Small intestine (tissue), 7 donors: ENCODE results near the gene RINL. TPM values are rescaled to one million over a fixed set of nuclear protein-coding genes. Genes with fewer than 3 reads are reported as not detected.
"Not testable (repeated sequence)": the region's sequence is repeated elsewhere in the genome, so short reads cannot be mapped to it uniquely, and the experiment has no call there.

ENCODE experiments used
- DNase-seq, 2 donors: peaks; one replicate each; pipeline versions ENCODE4 v3.0.0 to v3.0.0-alpha.2; 2013
- FAIRE-seq: peaks from 2 replicates; lab custom pipeline; 2012; peaks lifted over from hg19 to GRCh38; lab: Jason Lieb, UNC
- H3K27ac ChIP-seq, 3 donors: one replicate each; pipeline ENCODE4 v1.5.1; 2013; ENCODE audit warnings: low read length in 2 of 3, mild to moderate bottlenecking in 2 of 3, control low read depth in 1 of 3, inconsistent platforms in 1 of 3, low read depth in 1 of 3, moderate library complexity in 1 of 3
- H3K27me3 ChIP-seq, 3 donors: one replicate each; pipeline ENCODE4 v1.6.1; 2013; ENCODE audit warnings: low read length in 3 of 3, inconsistent platforms in 1 of 3; ENCODE audit not compliant: control insufficient read depth in 3 of 3, insufficient read depth in 3 of 3
- H3K36me3 ChIP-seq, 3 donors: one replicate each; pipeline ENCODE4 v1.6.1; 2013; ENCODE audit warnings: low read length in 3 of 3, inconsistent platforms in 1 of 3, low read depth in 1 of 3, mild to moderate bottlenecking in 1 of 3, moderate library complexity in 1 of 3; ENCODE audit not compliant: control insufficient read depth in 3 of 3, insufficient read depth in 2 of 3
- H3K4me1 ChIP-seq, 3 donors: one replicate each; pipeline ENCODE4 v1.6.1; 2013; ENCODE audit warnings: low read length in 2 of 3, inconsistent platforms in 1 of 3, low read depth in 1 of 3, mild to moderate bottlenecking in 1 of 3, moderate library complexity in 1 of 3; ENCODE audit not compliant: control insufficient read depth in 3 of 3, insufficient read depth in 2 of 3
- H3K4me3 ChIP-seq, 3 donors: one replicate each; pipeline ENCODE4 v1.5.1; 2013; ENCODE audit warnings: low read length in 3 of 3, control low read depth in 1 of 3, inconsistent platforms in 1 of 3, low read depth in 1 of 3, mild to moderate bottlenecking in 1 of 3, moderate library complexity in 1 of 3
- H3K9me3 ChIP-seq, 2 donors: one replicate each; pipeline ENCODE4 v1.6.1; 2013; ENCODE audit warnings: low read depth in 1 of 2, low read length in 1 of 2; ENCODE audit not compliant: control insufficient read depth in 2 of 2, insufficient read depth in 1 of 2
- WGBS, 3 donors: extraction: QIAGEN DNeasy Blood & Tissue Kit; methylation state at CpG; one replicate each; pipeline ENCODE4 v1.1.7; 2013; 5-methylcytosine and 5-hydroxymethylcytosine counted together
- polyA plus RNA-seq, 4 donors: library from polyadenylated mRNA; stranded (reverse) in 3 of 4; unstranded in 1 of 4; fragments of 200-250 nt in 3 of 4; fragments of 120-200 nt in 1 of 4; gene quantifications; one replicate each; pipeline versions ENCODE4 v1.2.1 to v1.2.3, GENCODE V29; 2013
- donor health status: healthy with polysubstance abuse.
- donor health status: control.
- donor health status: control.
- donor health status: Bipolar disorder and iron deficiency.
- donor health status: healthy.

RINL gene
- polyA plus RNA-seq, 4 donors: 1.3 to 33.2 (median 9.8) TPM

DNA sequence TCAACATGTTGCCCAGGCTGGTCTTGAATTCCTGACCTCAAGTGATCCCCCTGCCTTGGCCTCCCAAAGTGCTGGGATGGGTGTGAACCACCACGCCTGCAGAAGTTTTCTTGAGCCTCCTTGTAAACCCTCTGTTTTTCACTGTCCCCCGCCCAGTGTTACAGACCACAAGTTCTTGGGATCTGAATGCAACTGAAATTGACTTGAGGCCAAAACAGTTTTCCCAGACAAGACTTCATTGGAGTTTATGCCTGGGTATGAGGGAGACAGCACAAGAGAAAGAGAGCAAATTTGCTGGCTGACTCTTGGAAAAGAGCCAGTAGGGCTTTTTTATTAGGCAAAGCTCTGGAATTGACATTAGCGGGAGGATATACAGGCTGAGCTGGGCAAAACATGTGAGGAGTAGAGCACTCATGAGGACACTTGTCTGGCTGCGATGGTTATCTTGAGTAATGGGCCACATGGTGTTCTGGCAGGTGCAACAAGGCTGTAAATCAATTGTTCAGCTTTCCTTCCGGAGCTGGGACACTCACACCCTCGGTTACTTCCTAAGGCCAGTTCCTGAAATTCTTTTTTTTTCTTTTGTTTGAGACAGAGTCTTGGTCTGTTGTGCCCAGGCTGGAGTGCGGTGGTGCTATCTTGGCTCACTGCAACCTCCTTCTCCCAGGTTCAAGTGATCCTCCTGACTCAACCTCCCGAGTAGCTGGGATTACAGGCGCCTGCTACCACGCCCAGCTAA, 15.6 kb downstream of the RINL start:
- WGBS, 3 donors: 19 to 39% (median 39%) methylated on average over 10 of the region's 10 CpGs
- FAIRE-seq (no peak), DNase-seq (peak; percentile 65 to 86)
- H3K27ac ChIP-seq: peak overlapping the region; percentile 9 to 41 (median 14)
- peaks cover 0 to 24% (median 5%) of the 10 kb centered on the region in 3 donors for H3K4me1 ChIP-seq
- H3K4me3 ChIP-seq: no peak overlapping the region
- H3K27me3 ChIP-seq: no peaks in the 10 kb centered on the region
- no peaks in the 10 kb centered on the region for H3K9me3 ChIP-seq
- peaks cover 0 to 4% (median 0%) of the 10 kb centered on the region in 3 donors for H3K36me3 ChIP-seq

GRCh38 chr19:38861368-38861767, 16.7 kb downstream of the RINL start:
- Histone ChIP-seq H3K27ac (no peak overlapping the region), H3K27me3 (no peaks in the 10 kb centered on the region), H3K36me3 (no peaks in the 10 kb centered on the region), H3K4me3 (no peak overlapping the region), H3K9me3 (peaks cover 0 to 3% of the 10 kb centered on the region in 2 donors), H3K4me1 (peaks cover 0 to 33% (median 5%) of the 10 kb centered on the region in 3 donors)
- DNase-seq: no peak
- 95 to 97% (median 95%) methylated on average over 3 of the region's 3 CpGs for WGBS, 3 donors
- peak; percentile 71 for FAIRE-seq

DNA sequence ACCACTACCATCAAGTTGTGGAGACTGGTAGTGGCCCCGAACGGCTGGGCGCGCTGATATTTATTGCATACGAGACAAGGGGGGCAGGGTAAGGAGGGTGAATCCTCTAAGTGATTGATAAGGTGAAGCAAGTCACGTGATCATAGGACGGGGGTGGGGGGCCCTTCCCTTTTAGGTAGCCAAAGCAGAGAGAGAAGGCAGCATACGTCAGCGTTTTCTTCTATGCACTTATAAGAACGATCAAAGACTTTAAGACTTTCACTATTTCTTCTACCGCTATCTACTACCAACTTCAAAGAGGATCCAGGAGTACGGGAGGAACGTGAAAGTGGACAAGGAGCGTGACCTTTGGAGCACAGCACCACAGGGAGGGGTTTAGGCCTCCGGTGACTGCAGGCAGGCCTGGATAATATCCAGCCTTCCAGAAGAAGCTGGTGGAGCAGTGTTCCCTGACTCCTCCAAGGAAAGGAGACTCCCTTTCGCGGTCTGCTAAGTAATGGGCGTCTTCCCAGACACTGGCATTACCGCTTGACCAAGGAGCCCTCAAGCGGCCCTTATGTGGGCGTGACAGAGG, 18.4 kb downstream of the RINL start:
- DNase-seq: peak; percentile 78 to 92

GRCh38 chr19:38856813-38857212, 21.3 kb downstream of the RINL start:
- 80 to 91% (median 84%) methylated on average over 3 of the region's 3 CpGs for WGBS, 3 donors
- Histone ChIP-seq H3K36me3 (no peaks in the 10 kb centered on the region), H3K27ac (peak overlapping the region in 1 of 3 donors; percentile 58), H3K9me3 (peaks cover 0 to 3% of the 10 kb centered on the region in 2 donors), H3K27me3 (no peaks in the 10 kb centered on the region), H3K4me1 (peaks cover 0 to 26% (median 3%) of the 10 kb centered on the region in 3 donors), H3K4me3 (no peak overlapping the region)
- FAIRE-seq (no peak), DNase-seq (no peak)

More for the DNA sequence above, 18.4 kb downstream of the RINL start:
- not testable (repeated sequence) for H3K27me3 ChIP-seq, H3K36me3 ChIP-seq, FAIRE-seq, H3K9me3 ChIP-seq, H3K4me3 ChIP-seq
- 18 to 50% (median 28%) methylated on average over 21 of the region's 21 CpGs for WGBS, 3 donors
- Histone ChIP-seq H3K27ac (peak overlapping the region in 2 of 3 donors; percentile 58 to 64), H3K4me1 (peaks cover 0 to 28% (median 5%) of the 10 kb centered on the region in 3 donors)

DNA sequence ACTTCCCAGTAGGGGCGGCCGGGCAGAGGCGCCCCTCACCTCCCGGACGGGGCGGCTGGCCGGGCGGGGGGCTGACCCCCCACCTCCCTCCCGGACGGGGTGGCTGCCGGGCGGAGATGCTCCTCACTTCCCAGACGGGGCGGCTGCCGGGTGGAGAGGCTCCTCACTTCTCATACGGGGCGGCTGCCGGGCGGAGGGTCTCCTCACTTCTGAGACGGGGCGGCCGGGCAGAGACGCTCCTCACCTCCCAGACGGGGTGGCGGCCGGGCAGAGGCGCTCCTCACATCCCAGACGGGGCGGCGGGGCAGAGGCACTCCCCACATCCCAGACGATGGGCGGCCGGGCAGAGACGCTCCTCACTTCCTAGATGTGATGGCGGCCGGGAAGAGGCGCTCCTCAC, 22.3 kb downstream of the RINL start:
- 86 to 98% (median 95%) methylated on average over 14 to 27 of the region's 37 CpGs for WGBS, 3 donors
- H3K4me3 ChIP-seq, FAIRE-seq, H3K36me3 ChIP-seq, H3K9me3 ChIP-seq, H3K27me3 ChIP-seq, DNase-seq, H3K27ac ChIP-seq: not testable (repeated sequence)
- H3K4me1 ChIP-seq: peaks cover 0 to 28% (median 3%) of the 10 kb centered on the region in 3 donors

GRCh38 chr19:38854961-38855360, 23.1 kb downstream of the RINL start:
- not testable (repeated sequence) for H3K4me3 ChIP-seq, FAIRE-seq

DNA sequence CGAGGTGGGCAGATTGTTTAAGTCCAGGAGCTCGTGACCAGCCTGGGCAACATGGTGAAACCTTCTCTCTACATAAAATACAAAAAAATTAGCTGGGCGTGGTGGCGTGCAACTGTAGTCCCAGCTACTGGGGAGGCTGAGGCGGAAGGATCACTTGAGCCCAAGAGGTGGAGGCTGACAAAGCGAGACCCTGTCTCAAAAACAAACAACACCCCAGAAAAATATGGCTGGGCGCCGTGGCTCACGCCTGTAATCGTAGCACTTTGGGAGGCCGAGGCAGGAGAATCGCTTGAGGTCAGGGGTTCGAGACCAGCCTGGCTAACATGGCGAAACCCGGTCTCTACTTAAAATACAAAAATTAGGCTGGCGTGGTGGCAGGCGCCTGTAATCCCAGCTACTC, 24.9 kb downstream of the RINL start:
- peaks cover 0 to 3% of the 10 kb centered on the region in 2 donors for H3K9me3 ChIP-seq
- peaks cover 0 to 3% (median 0%) of the 10 kb centered on the region in 3 donors for H3K36me3 ChIP-seq
- H3K27ac ChIP-seq: peak overlapping the region in 1 of 3 donors; percentile 95
- FAIRE-seq: no peak
- H3K4me1 ChIP-seq: peaks cover 0 to 23% (median 3%) of the 10 kb centered on the region in 3 donors
- no peaks in the 10 kb centered on the region for H3K27me3 ChIP-seq
- no peak for DNase-seq
- WGBS, 3 donors: 85 to 92% (median 87%) methylated on average over 17 of the region's 17 CpGs
- no peak overlapping the region for H3K4me3 ChIP-seq

More at GRCh38 chr19:38854961-38855360, 23.1 kb downstream of the RINL start:
- not testable (repeated sequence) for H3K9me3 ChIP-seq, H3K27ac ChIP-seq, H3K36me3 ChIP-seq, H3K27me3 ChIP-seq, DNase-seq
- peaks cover 0 to 26% (median 3%) of the 10 kb centered on the region in 3 donors for H3K4me1 ChIP-seq
- WGBS, 3 donors: 41 to 62% (median 53%) methylated on average over 2 to 3 of the region's 3 CpGs

DNA sequence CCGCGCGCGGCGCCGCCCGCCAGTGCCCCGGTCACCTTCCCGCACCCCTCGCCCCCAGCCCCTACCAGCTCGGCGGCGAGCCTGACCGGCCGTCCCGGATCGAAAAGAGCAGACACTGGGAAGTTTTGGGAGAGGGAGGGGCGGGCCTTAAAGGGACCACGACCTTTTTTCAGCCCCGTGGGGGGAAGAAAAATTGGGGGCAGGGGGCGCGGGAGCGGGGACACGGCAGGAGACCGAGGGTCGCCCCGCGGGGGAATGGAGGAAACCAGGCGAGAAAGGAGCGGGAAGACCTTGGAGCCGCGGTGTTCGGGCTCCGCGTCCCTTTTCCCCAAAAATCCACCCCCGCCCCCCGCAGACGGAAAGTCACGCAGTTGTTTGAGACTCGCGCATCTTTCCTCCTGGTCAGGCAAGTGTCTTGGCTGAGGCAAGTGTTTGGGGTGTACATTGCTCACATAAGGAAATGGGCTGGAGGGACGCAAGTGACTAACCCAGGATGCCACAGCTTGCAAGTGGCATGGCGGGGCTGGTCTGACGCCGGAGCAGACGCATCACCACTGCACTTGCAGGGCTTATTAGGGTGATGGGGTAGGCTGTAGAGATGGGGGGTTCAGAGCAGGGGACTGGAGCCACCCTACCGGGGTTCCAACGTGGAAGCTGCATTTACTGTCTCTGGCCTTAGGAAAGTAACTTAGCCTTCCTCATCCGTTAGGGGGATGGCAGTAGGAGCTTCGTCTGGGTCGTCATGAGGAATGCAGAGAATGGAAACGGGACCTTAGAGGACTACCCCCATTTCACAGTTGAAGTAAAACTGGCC, 25.6 kb downstream of the RINL start:
- peaks cover 0 to 11% (median 0%) of the 10 kb centered on the region in 3 donors for H3K36me3 ChIP-seq
- H3K27me3 ChIP-seq: no peaks in the 10 kb centered on the region
- H3K4me3 ChIP-seq: peak overlapping the region; percentile 82 to 92 (median 89)
- H3K27ac ChIP-seq: peak overlapping the region; percentile 79 to 96 (median 95)
- H3K4me1 ChIP-seq: peaks cover 2 to 24% (median 3%) of the 10 kb centered on the region in 3 donors
- WGBS, 3 donors: 1 to 2% (median 1%) methylated on average over 39 to 52 of the region's 52 CpGs
- H3K9me3 ChIP-seq: peaks cover 0 to 3% of the 10 kb centered on the region in 2 donors
- no peak for FAIRE-seq
- peak; percentile 58 to 65 for DNase-seq
